Measurements from ENCODE around the gene OSBPL5. TPM values are rescaled to one million over a fixed set of nuclear protein-coding genes. Genes with fewer than 3 reads are reported as not detected.

Gene OSBPL5
- total and polyA plus RNA-seq, 3 experiments from 2014 or later = 2.6 to 8.5 (median 2.7) TPM

DNA sequence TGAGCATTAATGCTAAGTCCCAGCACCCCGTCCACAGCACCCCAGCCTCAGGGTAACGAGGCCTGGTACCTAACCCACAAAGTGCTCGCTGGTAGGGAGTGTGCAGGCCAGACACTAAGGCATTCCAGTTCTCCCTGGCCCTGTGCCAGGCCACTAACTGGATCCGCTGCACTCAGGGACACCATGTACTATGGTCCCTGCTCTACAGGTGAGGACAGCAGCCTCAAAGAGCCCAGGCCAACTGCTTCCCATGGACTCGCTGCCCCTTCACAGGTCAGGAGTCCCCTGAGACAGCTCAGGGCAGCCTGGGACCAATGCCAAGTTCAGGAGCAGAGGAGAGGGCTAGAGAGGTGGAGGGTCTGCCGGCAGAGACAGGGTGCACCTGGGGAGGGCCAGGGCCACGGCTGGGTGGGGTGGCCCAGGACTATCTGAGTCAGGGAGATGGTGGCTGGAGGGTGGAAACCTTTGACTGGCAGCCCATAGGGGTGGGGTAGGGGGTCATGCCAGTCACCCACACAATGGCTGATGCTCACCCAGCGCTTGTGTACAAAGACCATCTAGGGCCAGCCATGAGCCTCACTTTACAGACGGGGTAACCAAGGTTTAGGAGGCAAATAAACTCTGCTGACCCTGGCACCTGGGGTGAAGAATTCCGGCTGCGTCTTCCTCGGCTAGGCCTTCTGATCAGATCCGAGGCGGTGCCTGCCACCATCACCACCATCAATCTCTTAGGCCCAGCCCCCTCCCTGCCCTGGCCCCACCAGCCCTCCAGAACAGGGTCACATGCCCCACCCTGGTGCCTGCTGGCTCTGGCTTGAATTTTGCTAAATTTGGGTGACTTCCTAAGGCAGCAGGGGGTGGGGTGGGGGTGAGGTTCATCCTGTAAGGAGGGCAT lies 5.6 kb downstream of the OSBPL5 start:
- H3K27me3 Mint-ChIP-seq = peaks cover 8 to 37% of the 10 kb centered on the region in 2 donors
- H3K4me3 ChIP-seq (ENCODE audit: low read length) = no peak overlapping the region
- DNase-seq = peak in 1 of 5 donors; percentile 33
- no peak overlapping the region for H3K27ac Mint-ChIP-seq
- peaks cover 4 to 42% (median 5%) of the 10 kb centered on the region in 3 donors for H3K4me1 Mint-ChIP-seq
- no peaks in the 10 kb centered on the region for H3K9me3 Mint-ChIP-seq
- H3K27ac ChIP-seq (ENCODE audit: low read depth, low read length) = no peak overlapping the region
- H3K36me3 Mint-ChIP-seq = no peaks in the 10 kb centered on the region
- peak overlapping the region in 1 of 7 donors; percentile 44 for H3K4me3 Mint-ChIP-seq
- peaks cover 11% of the 10 kb centered on the region for H3K4me1 ChIP-seq (ENCODE audit: insufficient read depth, low read length)
- CTCF ChIA-PET = no interaction called here
- POLR2A ChIA-PET = no interaction called here
- no peaks in the 10 kb centered on the region for H3K9me3 ChIP-seq (ENCODE audit: low read length)
- no peaks in the 10 kb centered on the region for H3K36me3 ChIP-seq (ENCODE audit: insufficient read depth, low read length)
- H3K27me3 ChIP-seq (ENCODE audit: insufficient read depth, low read length, poor library complexity, severe bottlenecking) = peaks cover 3% of the 10 kb centered on the region

DNA sequence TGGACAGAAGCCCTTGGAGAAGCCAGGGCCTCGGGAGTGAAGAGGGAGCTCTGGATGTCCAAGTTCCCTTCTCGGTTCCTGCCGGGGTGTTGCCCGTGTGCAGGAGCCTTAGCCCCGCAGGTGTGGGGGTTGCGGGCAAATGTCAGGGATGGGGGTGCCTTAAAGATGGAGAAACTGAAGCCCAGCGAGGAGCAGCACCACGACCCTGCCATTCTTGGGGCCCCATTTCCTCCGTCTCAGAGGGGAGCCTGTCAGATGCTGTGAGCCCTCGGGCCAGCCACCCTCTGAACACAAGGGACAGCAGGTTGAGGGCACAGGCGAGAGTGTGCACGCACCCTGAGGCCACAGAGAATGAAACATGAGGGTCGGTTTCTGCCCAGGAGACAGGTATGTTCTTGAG lies 6.3 kb downstream of the OSBPL5 start:
- ChIA-PET CTCF (no interaction called here), POLR2A (no interaction called here)
- H3K4me1 Mint-ChIP-seq = peaks cover under 1 to 40% (median 3%) of the 10 kb centered on the region in 3 donors
- Histone ChIP-seq H3K36me3 (ENCODE audit: insufficient read depth, low read length) (no peaks in the 10 kb centered on the region), H3K4me1 (ENCODE audit: insufficient read depth, low read length) (peaks cover 4% of the 10 kb centered on the region), H3K4me3 (ENCODE audit: low read length) (no peak overlapping the region), H3K27ac (ENCODE audit: low read depth, low read length) (no peak overlapping the region), H3K27me3 (ENCODE audit: insufficient read depth, low read length, poor library complexity, severe bottlenecking) (no peaks in the 10 kb centered on the region), H3K9me3 (ENCODE audit: low read length) (no peaks in the 10 kb centered on the region)
- no peak overlapping the region for H3K4me3 Mint-ChIP-seq
- H3K9me3 Mint-ChIP-seq = no peaks in the 10 kb centered on the region
- peaks cover 6 to 36% of the 10 kb centered on the region in 2 donors for H3K27me3 Mint-ChIP-seq
- peak in 1 of 5 donors; percentile 19 for DNase-seq
- H3K36me3 Mint-ChIP-seq = no peaks in the 10 kb centered on the region
- peak overlapping the region in 1 of 8 donors; percentile 96 for H3K27ac Mint-ChIP-seq

DNA sequence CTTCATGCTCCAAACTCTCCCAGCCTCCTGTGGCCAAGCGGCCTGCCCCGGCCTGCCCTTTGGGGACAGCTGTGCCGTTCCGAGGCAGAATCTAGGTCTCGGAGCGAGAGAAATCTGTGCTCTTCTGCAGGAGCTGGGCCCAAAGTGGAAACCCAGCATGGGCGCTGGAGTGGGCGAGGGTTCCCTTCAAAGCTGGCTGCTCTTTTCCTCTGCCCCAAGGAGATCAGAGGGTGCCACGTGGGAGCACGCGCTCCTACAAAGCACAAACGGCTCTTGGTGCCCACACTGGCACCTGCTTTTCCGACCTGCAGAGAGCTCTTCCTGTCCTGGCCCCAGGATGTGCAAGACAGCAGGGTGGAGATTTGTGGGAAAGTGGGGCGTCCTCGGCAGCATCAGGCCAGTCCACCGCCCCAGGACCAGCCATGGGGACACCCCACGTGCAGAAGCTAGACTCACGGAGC lies 6.9 kb downstream of the OSBPL5 start:
- ChIA-PET POLR2A (no interaction called here), CTCF (no interaction called here)
- no peak for DNase-seq
- no peaks in the 10 kb centered on the region for H3K36me3 Mint-ChIP-seq
- Histone ChIP-seq H3K36me3 (ENCODE audit: insufficient read depth, low read length) (no peaks in the 10 kb centered on the region), H3K9me3 (ENCODE audit: low read length) (no peaks in the 10 kb centered on the region), H3K4me3 (ENCODE audit: low read length) (no peak overlapping the region), H3K4me1 (ENCODE audit: insufficient read depth, low read length) (no peaks in the 10 kb centered on the region), H3K27ac (ENCODE audit: low read depth, low read length) (no peak overlapping the region), H3K27me3 (ENCODE audit: insufficient read depth, low read length, poor library complexity, severe bottlenecking) (no peaks in the 10 kb centered on the region)
- H3K27me3 Mint-ChIP-seq = peaks cover 4 to 29% of the 10 kb centered on the region in 2 donors
- H3K9me3 Mint-ChIP-seq = no peaks in the 10 kb centered on the region
- H3K4me1 Mint-ChIP-seq = peaks cover 0 to 37% (median 0%) of the 10 kb centered on the region in 3 donors
- H3K27ac Mint-ChIP-seq = peak overlapping the region in 2 of 8 donors; percentile 65 to 96
- peak overlapping the region in 3 of 7 donors; percentile 21 to 88 (median 47) for H3K4me3 Mint-ChIP-seq

GRCh38 chr11:3157381-3158130 lies 7.6 kb downstream of the OSBPL5 start:
- Mint-ChIP-seq H3K4me3 (peak overlapping the region in 1 of 7 donors; percentile 88), H3K36me3 (no peaks in the 10 kb centered on the region), H3K27ac (peak overlapping the region in 3 of 8 donors; percentile 11 to 41 (median 27)), H3K9me3 (no peaks in the 10 kb centered on the region), H3K27me3 (peaks cover 4 to 23% of the 10 kb centered on the region in 2 donors), H3K4me1 (peaks cover 0 to 37% (median 0%) of the 10 kb centered on the region in 3 donors)
- ChIA-PET POLR2A (no interaction called here), CTCF (no interaction called here)
- Histone ChIP-seq H3K4me1 (ENCODE audit: insufficient read depth, low read length) (no peaks in the 10 kb centered on the region), H3K4me3 (ENCODE audit: low read length) (no peak overlapping the region), H3K36me3 (ENCODE audit: insufficient read depth, low read length) (no peaks in the 10 kb centered on the region), H3K27ac (ENCODE audit: low read depth, low read length) (no peak overlapping the region), H3K9me3 (ENCODE audit: low read length) (no peaks in the 10 kb centered on the region), H3K27me3 (ENCODE audit: insufficient read depth, low read length, poor library complexity, severe bottlenecking) (no peaks in the 10 kb centered on the region)
- DNase-seq = peak in 1 of 5 donors; percentile 34

- ChIA-PET CTCF (no interaction called here), POLR2A (no interaction called here)
- Mint-ChIP-seq H3K36me3 (no peaks in the 10 kb centered on the region), H3K4me3 (no peak overlapping the region), H3K4me1 (peaks cover 0 to 33% (median 0%) of the 10 kb centered on the region in 3 donors), H3K27ac (peak overlapping the region in 2 of 8 donors; percentile 11 to 27), H3K27me3 (peaks cover 4 to 16% of the 10 kb centered on the region in 2 donors), H3K9me3 (no peaks in the 10 kb centered on the region)
- Histone ChIP-seq H3K36me3 (ENCODE audit: insufficient read depth, low read length) (no peaks in the 10 kb centered on the region), H3K4me1 (ENCODE audit: insufficient read depth, low read length) (no peaks in the 10 kb centered on the region), H3K9me3 (ENCODE audit: low read length) (no peaks in the 10 kb centered on the region), H3K4me3 (ENCODE audit: low read length) (no peak overlapping the region), H3K27me3 (ENCODE audit: insufficient read depth, low read length, poor library complexity, severe bottlenecking) (no peaks in the 10 kb centered on the region), H3K27ac (ENCODE audit: low read depth, low read length) (no peak overlapping the region)
- DNase-seq = peak in 1 of 5 donors; percentile 36
Observed at GRCh38 chr11:3156661-3157311, 8.3 kb downstream of the OSBPL5 start.

- Mint-ChIP-seq H3K27me3 (peaks cover 4 to 11% of the 10 kb centered on the region in 2 donors), H3K27ac (no peak overlapping the region), H3K9me3 (no peaks in the 10 kb centered on the region), H3K4me3 (peak overlapping the region in 1 of 7 donors; percentile 48), H3K4me1 (peaks cover 0 to 29% (median 0%) of the 10 kb centered on the region in 3 donors), H3K36me3 (no peaks in the 10 kb centered on the region)
- Histone ChIP-seq H3K36me3 (ENCODE audit: insufficient read depth, low read length) (no peaks in the 10 kb centered on the region), H3K4me1 (ENCODE audit: insufficient read depth, low read length) (no peaks in the 10 kb centered on the region), H3K27me3 (ENCODE audit: insufficient read depth, low read length, poor library complexity, severe bottlenecking) (no peaks in the 10 kb centered on the region), H3K4me3 (ENCODE audit: low read length) (no peak overlapping the region), H3K27ac (ENCODE audit: low read depth, low read length) (no peak overlapping the region), H3K9me3 (ENCODE audit: low read length) (no peaks in the 10 kb centered on the region)
- DNase-seq = peak in 1 of 5 donors; percentile 26
- ChIA-PET CTCF (no interaction called here), POLR2A (no interaction called here)
Observed at GRCh38 chr11:3156282-3156660, 8.8 kb downstream of the OSBPL5 start.

- no peaks in the 10 kb centered on the region for H3K4me1 ChIP-seq (ENCODE audit: insufficient read depth, low read length)
- DNase-seq = no peak
- CTCF ChIA-PET = no interaction called here
- H3K36me3 Mint-ChIP-seq = no peaks in the 10 kb centered on the region
- no peak overlapping the region for H3K27ac ChIP-seq (ENCODE audit: low read depth, low read length)
- no peak overlapping the region for H3K27ac Mint-ChIP-seq
- POLR2A ChIA-PET = no interaction called here
- peaks cover 4 to 8% of the 10 kb centered on the region in 2 donors for H3K27me3 Mint-ChIP-seq
- H3K36me3 ChIP-seq (ENCODE audit: insufficient read depth, low read length) = no peaks in the 10 kb centered on the region
- no peak overlapping the region for H3K4me3 ChIP-seq (ENCODE audit: low read length)
- peaks cover 0 to 26% (median 0%) of the 10 kb centered on the region in 3 donors for H3K4me1 Mint-ChIP-seq
- no peaks in the 10 kb centered on the region for H3K27me3 ChIP-seq (ENCODE audit: insufficient read depth, low read length, poor library complexity, severe bottlenecking)
- no peak overlapping the region for H3K4me3 Mint-ChIP-seq
- no peaks in the 10 kb centered on the region for H3K9me3 ChIP-seq (ENCODE audit: low read length)
- H3K9me3 Mint-ChIP-seq = no peaks in the 10 kb centered on the region
Observed at GRCh38 chr11:3155691-3156258, 9.3 kb downstream of the OSBPL5 start.

Data from CD8-positive, alpha-beta memory T cell (primary cell).